ENCODE data around the gene KLHDC8A. TPM values are rescaled to one million over a fixed set of nuclear protein-coding genes. Genes with fewer than 3 reads are reported as not detected.

KLHDC8A gene
- total RNA-seq, 1 donor from 2014 or later, result not detected

DNA sequence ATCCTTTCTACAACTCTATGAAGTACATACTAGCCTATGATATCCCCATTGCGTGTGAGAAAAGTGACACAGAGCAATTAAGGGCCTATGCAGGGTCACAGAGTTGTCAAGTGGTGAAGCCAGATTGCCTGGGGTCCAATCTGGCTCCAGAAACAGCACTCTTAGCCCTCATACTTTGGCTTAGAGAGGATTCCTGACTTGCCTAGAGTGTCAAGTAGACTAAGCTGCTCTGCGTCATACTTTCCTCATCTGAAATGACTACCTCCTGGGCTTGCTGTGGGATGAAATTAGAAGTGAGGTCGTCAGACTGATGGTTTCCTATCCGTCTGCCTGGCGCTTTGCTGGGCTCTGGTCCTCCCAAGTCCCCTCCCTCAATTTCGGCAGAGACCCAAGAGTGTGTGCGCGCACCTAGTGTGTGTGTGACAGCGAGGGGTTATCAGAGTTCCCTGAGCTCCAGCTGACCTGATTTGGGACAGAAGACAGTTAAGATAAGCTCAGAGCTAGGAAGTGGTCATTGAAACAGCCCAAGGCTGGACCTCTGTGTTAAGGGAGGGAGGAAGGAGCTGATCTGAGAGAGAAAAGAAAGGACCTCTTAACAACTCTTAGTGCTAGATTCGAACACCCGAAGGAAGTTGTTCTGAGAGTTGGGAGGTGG lies 29.8 kb downstream of the KLHDC8A start:
- no peak overlapping the region for H3K27ac ChIP-seq
- peaks cover 0 to under 1% of the 10 kb centered on the region in 2 donors for H3K4me1 ChIP-seq
- TF ChIP-seq, protein P1, sequence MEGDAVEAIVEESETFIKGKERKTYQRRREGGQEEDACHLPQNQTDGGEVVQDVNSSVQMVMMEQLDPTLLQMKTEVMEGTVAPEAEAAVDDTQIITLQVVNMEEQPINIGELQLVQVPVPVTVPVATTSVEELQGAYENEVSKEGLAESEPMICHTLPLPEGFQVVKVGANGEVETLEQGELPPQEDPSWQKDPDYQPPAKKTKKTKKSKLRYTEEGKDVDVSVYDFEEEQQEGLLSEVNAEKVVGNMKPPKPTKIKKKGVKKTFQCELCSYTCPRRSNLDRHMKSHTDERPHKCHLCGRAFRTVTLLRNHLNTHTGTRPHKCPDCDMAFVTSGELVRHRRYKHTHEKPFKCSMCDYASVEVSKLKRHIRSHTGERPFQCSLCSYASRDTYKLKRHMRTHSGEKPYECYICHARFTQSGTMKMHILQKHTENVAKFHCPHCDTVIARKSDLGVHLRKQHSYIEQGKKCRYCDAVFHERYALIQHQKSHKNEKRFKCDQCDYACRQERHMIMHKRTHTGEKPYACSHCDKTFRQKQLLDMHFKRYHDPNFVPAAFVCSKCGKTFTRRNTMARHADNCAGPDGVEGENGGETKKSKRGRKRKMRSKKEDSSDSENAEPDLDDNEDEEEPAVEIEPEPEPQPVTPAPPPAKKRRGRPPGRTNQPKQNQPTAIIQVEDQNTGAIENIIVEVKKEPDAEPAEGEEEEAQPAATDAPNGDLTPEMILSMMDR (IDR thresholded peaks at IDR 0.05), result no peak
- intact Hi-C loops (cut with DNase I), result loop anchor here (10.0 kb wide), 1 partner anchor 182 kb away; no protein-coding TSS in a partner anchor
- no peaks in the 10 kb centered on the region for H3K27me3 ChIP-seq
- H3K9me3 ChIP-seq, result no peaks in the 10 kb centered on the region
- no peaks in the 10 kb centered on the region for H3K36me3 ChIP-seq
- DNase-seq (ENCODE audit: low spot score in 2 of 2), result no peak
- H3K4me3 ChIP-seq, result no peak overlapping the region

DNA sequence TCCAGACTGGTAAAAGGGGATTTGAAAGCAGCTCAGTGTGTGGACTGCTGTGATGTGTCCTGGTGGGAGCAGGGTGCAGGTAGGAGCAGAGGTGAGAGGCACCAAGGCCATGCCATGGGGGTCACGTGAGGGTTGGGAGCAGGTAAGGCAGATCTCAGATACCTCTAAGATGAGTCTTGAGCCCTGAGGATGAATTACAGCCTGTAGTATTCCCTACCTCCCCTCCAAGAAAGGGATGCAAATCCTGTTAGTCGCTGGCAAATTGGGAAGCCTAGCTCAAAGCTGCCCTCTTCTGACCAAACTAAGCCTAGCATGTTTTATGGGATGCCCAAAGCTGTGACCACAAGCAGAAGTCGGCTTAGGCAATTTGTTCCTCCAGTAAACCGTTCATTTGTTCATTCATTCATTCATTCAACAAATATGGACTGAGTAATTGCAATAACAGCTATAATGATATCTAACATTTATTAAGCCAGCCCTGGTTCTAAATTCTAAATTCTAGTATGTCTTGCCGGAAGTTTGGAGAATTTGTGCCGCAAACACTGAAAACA lies 31.3 kb downstream of the KLHDC8A start:
- Histone ChIP-seq H3K4me3 (no peak overlapping the region), H3K9me3 (no peaks in the 10 kb centered on the region), H3K27ac (no peak overlapping the region), H3K4me1 (peaks cover 0 to 9% of the 10 kb centered on the region in 2 donors), H3K27me3 (no peaks in the 10 kb centered on the region), H3K36me3 (no peaks in the 10 kb centered on the region)
- peak in 1 of 2 donors; percentile 73 for DNase-seq (ENCODE audit: low spot score in 2 of 2)
- TF ChIP-seq, protein P1 (IDR thresholded peaks at IDR 0.05), result peak; percentile 66 to 78 (median 76)
- intact Hi-C loops (cut with DNase I), result loop anchor here (1.0 to 10.0 kb wide), 2 partner anchors 52 to 181 kb away; no protein-coding TSS in a partner anchor

DNA sequence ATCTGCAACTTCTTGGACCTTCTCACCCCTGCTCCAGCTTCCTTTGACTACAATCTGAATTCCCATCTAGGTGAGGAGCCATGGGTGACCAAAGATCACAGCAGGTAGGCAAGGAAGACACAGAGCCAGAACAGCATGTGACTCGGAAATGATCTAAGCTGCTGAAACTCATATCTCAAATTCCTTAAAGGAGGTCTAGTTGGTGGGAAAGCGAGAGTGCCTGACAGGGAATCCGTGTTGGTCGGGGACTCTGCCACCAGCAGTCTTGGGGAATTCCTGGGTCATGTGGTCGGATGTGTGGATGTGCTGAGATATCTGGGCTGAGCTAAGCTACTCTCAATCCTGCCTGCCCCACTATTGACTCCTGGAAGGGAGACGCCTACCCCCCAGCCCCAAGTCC lies 31.9 kb downstream of the KLHDC8A start:
- H3K4me1 ChIP-seq, result peaks cover 0 to 12% of the 10 kb centered on the region in 2 donors
- no peaks in the 10 kb centered on the region for H3K27me3 ChIP-seq
- H3K36me3 ChIP-seq, result no peaks in the 10 kb centered on the region
- H3K9me3 ChIP-seq, result no peaks in the 10 kb centered on the region
- H3K4me3 ChIP-seq, result no peak overlapping the region
- DNase-seq (ENCODE audit: low spot score in 2 of 2), result no peak
- TF ChIP-seq, protein P1 (IDR thresholded peaks at IDR 0.05), result no peak
- intact Hi-C loops (cut with DNase I), result loop anchor here (1.0 to 10.0 kb wide), 2 partner anchors 51 to 180 kb away; no protein-coding TSS in a partner anchor
- no peak overlapping the region for H3K27ac ChIP-seq

DNA sequence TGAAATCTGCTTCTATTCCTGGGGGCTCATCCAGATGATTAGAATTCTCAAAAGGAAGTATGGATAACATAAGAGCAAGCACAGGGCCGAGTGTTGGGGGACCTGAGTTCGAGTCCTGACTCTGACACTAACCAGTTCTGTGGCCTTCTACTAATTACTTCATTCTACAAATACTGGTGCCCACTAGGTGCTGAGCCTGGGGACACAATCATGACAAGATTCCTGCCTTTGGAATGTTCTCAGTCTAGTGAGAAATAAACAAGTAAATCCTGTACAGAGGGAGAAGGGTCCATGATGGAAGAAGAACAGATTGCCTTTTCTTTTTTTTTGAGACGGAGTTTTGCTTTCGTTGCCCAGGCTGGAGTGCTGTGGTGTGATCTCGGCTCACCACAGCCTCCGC lies 32.9 kb downstream of the KLHDC8A start:
- Histone ChIP-seq H3K9me3 (no peaks in the 10 kb centered on the region), H3K27ac (no peak overlapping the region), H3K27me3 (no peaks in the 10 kb centered on the region), H3K4me3 (no peak overlapping the region), H3K4me1 (peaks cover 0 to 18% of the 10 kb centered on the region in 2 donors), H3K36me3 (no peaks in the 10 kb centered on the region)
- intact Hi-C loops (cut with DNase I), result loop anchor here (10.0 kb wide), 1 partner anchor 179 kb away; no protein-coding TSS in a partner anchor
- DNase-seq (ENCODE audit: low spot score in 2 of 2), result no peak
- TF ChIP-seq, protein P1 (IDR thresholded peaks at IDR 0.05), result no peak

DNA sequence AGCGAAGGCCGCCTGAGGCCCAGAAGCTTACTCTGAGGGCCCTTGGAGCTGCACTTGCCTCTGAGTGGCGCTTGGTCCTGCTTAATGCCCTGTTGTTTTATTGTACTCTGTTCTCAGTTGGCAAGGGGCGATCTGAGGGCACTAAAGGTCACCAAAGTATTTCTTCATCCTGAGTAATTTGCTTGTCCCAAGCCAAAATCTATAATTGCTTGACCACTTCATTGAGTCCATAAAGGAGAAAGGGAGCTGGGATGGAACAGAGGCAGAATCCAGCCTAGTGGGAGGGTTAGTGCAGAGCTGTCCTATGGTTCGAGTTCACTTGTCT lies 34.8 kb downstream of the KLHDC8A start:
- no peaks in the 10 kb centered on the region for H3K36me3 ChIP-seq
- H3K9me3 ChIP-seq, result no peaks in the 10 kb centered on the region
- H3K27ac ChIP-seq, result no peak overlapping the region
- TF ChIP-seq, protein P1 (IDR thresholded peaks at IDR 0.05), result no peak
- peak overlapping the region; percentile 79 to 87 for H3K4me3 ChIP-seq
- no peaks in the 10 kb centered on the region for H3K27me3 ChIP-seq
- H3K4me1 ChIP-seq, result peaks cover 0 to 21% of the 10 kb centered on the region in 2 donors
- no peak for DNase-seq (ENCODE audit: low spot score in 2 of 2)
- intact Hi-C loops (cut with DNase I), result loop anchor here (10.0 kb wide), 1 partner anchor 177 kb away; no protein-coding TSS in a partner anchor

All from ascending aorta (tissue), 2 donors.